Caco-2 (cell line): ENCODE measurements around the gene CDK14. TPM values are rescaled to one million over a fixed set of nuclear protein-coding genes. Genes with fewer than 3 reads are reported as not detected.

Experiments
- BruUV-seq: library from RNA; stranded (reverse); fragments of 400-500 nt; replicated peaks from 2 replicates; lab custom pipeline; 2021; lab: Mats Ljungman, UMichigan
- CTCF ChIA-PET: fragments of 300-600 bp; sonication (Branson Sonifier 250); formaldehyde crosslinking; loops from one replicate; lab custom pipeline; 2022; ENCODE audit warnings: antibody characterized with exemption; lab: Charles Lee
- POLR2A ChIA-PET: fragments of 300-600 bp; sonication (Branson Sonifier 250); formaldehyde crosslinking; loops from one replicate; lab custom pipeline; 2022; ENCODE audit warnings: antibody characterized with exemption; lab: Charles Lee
- DNase-seq, 2 experiments: peaks; one replicate each; pipeline versions ENCODE4 v3.0.0 to v3.0.0-alpha.2; 2020 to 2022
- H3K27me3 ChIP-seq: replicated peaks from 2 replicates; pipeline ENCODE4 v1.6.0; 2011; ENCODE audit warnings: low read length; ENCODE audit not compliant: control insufficient read depth, insufficient read depth
- H3K36me3 ChIP-seq: 2 replicates; pipeline ENCODE4 v1.5.1; 2011; ENCODE audit warnings: low read length; ENCODE audit not compliant: control insufficient read depth, insufficient read depth
- H3K4me1 ChIP-seq: fragments of 250-450 bp; sonication (Bioruptor Pico); 2 replicates; pipeline ENCODE4 v1.5.1; 2020; ENCODE audit warnings: mild to moderate bottlenecking
- H3K4me3 ChIP-seq: 2 replicates; pipeline ENCODE4 v1.5.1; 2011; ENCODE audit warnings: low read depth, mild to moderate bottlenecking, control low read depth, low read length
- H3K9me3 ChIP-seq: fragments of 250-450 bp; sonication (Bioruptor Pico); 2 replicates; pipeline ENCODE4 v1.5.1; 2020; ENCODE audit warnings: mild to moderate bottlenecking, moderate library complexity
- H3K27ac Mint-ChIP-seq: one replicate; pipeline ENCODE4 v1.8.0; 2022; ENCODE audit warnings: mixed read lengths; ENCODE audit not compliant: unreplicated experiment
- H3K27me3 Mint-ChIP-seq: one replicate; pipeline ENCODE4 v1.8.0; 2022; ENCODE audit warnings: mixed read lengths; ENCODE audit not compliant: insufficient read depth, unreplicated experiment
- H3K36me3 Mint-ChIP-seq: one replicate; pipeline ENCODE4 v1.8.0; 2022; ENCODE audit warnings: mild to moderate bottlenecking, mixed read lengths; ENCODE audit not compliant: insufficient read depth, unreplicated experiment
- H3K4me1 Mint-ChIP-seq: one replicate; pipeline ENCODE4 v1.8.0; 2022; ENCODE audit warnings: low read depth, mixed read lengths; ENCODE audit not compliant: unreplicated experiment
- H3K4me3 Mint-ChIP-seq: one replicate; pipeline ENCODE4 v1.8.0; 2022; ENCODE audit warnings: mild to moderate bottlenecking, moderate library complexity, mixed read lengths; ENCODE audit not compliant: unreplicated experiment
- H3K9me3 Mint-ChIP-seq: one replicate; pipeline ENCODE4 v1.8.0; 2022; ENCODE audit warnings: mixed read lengths; ENCODE audit not compliant: unreplicated experiment
- intact Hi-C: fragments of 100-400 bp; cut with micrococcal nuclease; formaldehyde crosslinking; loops from one replicate; pipeline ENCODE4 v1.10.0; 2022; ENCODE audit not compliant: unreplicated experiment
- total RNA-seq: library from RNA; stranded (reverse); gene quantifications from 2 replicates; pipeline ENCODE4 v1.2.3, GENCODE V29; 2022
- TF ChIP-seq, protein P1 (sequence below), 2 experiments: fragments of 200-600 bp in 1 of 2; IDR thresholded peaks; 1 replicate in 1 of 2; 2 replicates in 1 of 2; pipeline versions ENCODE4 v1.5.1 to v1.8.0; 2011 to 2022; ENCODE audit warnings: antibody characterized with exemption in 1 of 2, control low read depth in 1 of 2, inconsistent platforms in 1 of 2, low read depth in 1 of 2, low read length in 1 of 2, mild to moderate bottlenecking in 1 of 2, moderate library complexity in 1 of 2; ENCODE audit not compliant: insufficient read depth in 1 of 2, severe bottlenecking in 1 of 2, unreplicated experiment in 1 of 2

Gene CDK14
- total RNA-seq, 1 experiment from 2014 or later, result 18.2 TPM

DNA sequence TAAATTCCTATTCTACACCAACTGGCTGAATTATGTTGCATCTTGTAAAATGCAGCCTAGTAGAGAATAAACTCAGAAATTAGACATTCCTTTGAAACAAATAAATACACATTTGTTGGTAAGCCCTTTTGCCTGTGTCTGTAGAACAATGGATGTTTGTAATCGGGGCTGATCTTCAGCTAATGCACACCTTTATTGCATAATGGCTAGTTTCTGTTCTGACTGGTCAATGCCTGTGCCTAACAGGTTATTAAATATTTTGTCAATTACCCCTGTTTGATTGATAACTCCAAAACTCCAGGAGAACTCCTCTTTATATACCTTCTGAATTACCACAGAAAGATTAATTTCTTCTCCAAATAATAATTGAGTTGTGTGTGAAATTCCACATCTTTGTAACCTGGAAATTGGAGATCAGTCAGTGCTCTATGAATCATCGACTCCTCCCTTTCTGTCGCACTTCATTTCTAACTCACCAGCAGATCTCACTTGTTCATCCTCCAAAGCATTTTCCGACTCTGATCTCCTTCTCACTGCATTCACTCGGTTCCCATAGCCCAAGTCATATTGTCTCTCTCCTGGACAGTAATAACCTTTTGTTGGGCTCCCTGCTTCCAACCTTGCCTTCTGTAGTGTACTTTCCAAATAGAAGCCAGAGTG, 472.1 kb downstream of the CDK14 start:
- Mint-ChIP-seq H3K4me3 (no peak overlapping the region), H3K27me3 (no peaks in the 10 kb centered on the region), H3K4me1 (no peaks in the 10 kb centered on the region), H3K36me3 (no peaks in the 10 kb centered on the region), H3K9me3 (no peaks in the 10 kb centered on the region), H3K27ac (no peak overlapping the region)
- Histone ChIP-seq H3K4me3 (no peak overlapping the region), H3K9me3 (no peaks in the 10 kb centered on the region), H3K36me3 (no peaks in the 10 kb centered on the region), H3K27me3 (no peaks in the 10 kb centered on the region), H3K4me1 (no peaks in the 10 kb centered on the region)
- TF ChIP-seq, protein P1, sequence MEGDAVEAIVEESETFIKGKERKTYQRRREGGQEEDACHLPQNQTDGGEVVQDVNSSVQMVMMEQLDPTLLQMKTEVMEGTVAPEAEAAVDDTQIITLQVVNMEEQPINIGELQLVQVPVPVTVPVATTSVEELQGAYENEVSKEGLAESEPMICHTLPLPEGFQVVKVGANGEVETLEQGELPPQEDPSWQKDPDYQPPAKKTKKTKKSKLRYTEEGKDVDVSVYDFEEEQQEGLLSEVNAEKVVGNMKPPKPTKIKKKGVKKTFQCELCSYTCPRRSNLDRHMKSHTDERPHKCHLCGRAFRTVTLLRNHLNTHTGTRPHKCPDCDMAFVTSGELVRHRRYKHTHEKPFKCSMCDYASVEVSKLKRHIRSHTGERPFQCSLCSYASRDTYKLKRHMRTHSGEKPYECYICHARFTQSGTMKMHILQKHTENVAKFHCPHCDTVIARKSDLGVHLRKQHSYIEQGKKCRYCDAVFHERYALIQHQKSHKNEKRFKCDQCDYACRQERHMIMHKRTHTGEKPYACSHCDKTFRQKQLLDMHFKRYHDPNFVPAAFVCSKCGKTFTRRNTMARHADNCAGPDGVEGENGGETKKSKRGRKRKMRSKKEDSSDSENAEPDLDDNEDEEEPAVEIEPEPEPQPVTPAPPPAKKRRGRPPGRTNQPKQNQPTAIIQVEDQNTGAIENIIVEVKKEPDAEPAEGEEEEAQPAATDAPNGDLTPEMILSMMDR (IDR thresholded peaks at IDR 0.05; ENCODE audit: insufficient read depth in 1 of 2, low read depth in 1 of 2, low read length in 1 of 2, severe bottlenecking in 1 of 2, unreplicated experiment in 1 of 2), result no peak
- DNase-seq, result no peak
- intact Hi-C loops, result no loop called here
- BruUV-seq, result no TSS peak
- CTCF ChIA-PET, result no interaction called here
- POLR2A ChIA-PET, result no interaction called here

DNA sequence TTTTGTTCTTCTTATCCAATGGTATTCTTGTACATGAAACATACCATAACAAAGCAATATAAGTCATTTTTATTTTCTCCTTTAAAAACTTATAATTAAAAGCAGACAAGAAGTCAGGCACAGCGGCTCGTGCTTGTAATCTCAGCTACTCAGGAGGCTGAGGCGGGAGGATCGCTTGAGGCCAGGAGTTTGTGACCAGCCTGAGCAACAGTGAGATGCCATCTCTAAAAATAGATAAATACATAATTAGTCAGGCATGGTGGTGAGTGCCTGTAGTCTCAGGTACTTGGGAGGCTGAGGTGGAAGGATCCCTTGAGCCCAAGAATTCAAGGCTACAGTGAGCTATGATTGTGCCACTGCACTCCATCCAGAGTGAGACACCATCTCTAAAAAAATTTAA, 473.0 kb downstream of the CDK14 start:
- no peak for DNase-seq
- Histone ChIP-seq H3K9me3 (no peaks in the 10 kb centered on the region), H3K4me1 (no peaks in the 10 kb centered on the region), H3K4me3 (no peak overlapping the region), H3K36me3 (no peaks in the 10 kb centered on the region), H3K27me3 (no peaks in the 10 kb centered on the region)
- CTCF ChIA-PET, result no interaction called here
- Mint-ChIP-seq H3K36me3 (no peaks in the 10 kb centered on the region), H3K9me3 (no peaks in the 10 kb centered on the region), H3K4me3 (no peak overlapping the region), H3K27me3 (no peaks in the 10 kb centered on the region), H3K27ac (no peak overlapping the region), H3K4me1 (no peaks in the 10 kb centered on the region)
- BruUV-seq, result no TSS peak
- TF ChIP-seq, protein P1 (IDR thresholded peaks at IDR 0.05; ENCODE audit: insufficient read depth in 1 of 2, low read depth in 1 of 2, low read length in 1 of 2, severe bottlenecking in 1 of 2, unreplicated experiment in 1 of 2), result no peak
- intact Hi-C loops, result no loop called here
- POLR2A ChIA-PET, result no interaction called here

DNA sequence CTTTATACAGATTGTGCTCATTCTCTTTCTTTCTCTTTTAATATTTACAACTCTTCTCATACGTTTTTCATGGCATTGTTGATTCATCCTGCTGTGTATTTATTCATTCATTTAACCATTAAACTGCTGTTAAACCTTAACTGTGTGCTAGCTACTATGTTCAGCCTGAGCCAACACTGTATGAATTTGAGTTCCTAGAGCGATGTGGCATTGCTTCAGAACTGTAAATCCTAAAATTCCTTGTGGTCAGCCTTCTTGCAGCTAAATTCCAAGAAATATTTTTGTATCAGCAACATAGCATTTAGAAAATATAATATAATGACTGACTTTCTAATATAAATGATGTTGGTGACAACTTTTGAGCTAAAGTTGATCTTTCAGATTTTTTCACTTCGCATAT, 483.4 kb downstream of the CDK14 start:
- no TSS peak for BruUV-seq
- intact Hi-C loops, result no loop called here
- ChIA-PET POLR2A (no interaction called here), CTCF (no interaction called here)
- H3K27me3 Mint-ChIP-seq, result no peaks in the 10 kb centered on the region
- no peak overlapping the region for H3K4me3 ChIP-seq
- H3K27me3 ChIP-seq, result no peaks in the 10 kb centered on the region
- H3K36me3 ChIP-seq, result no peaks in the 10 kb centered on the region
- no peaks in the 10 kb centered on the region for H3K4me1 Mint-ChIP-seq
- no peaks in the 10 kb centered on the region for H3K4me1 ChIP-seq
- no peak overlapping the region for H3K27ac Mint-ChIP-seq
- no peaks in the 10 kb centered on the region for H3K36me3 Mint-ChIP-seq
- TF ChIP-seq, protein P1 (IDR thresholded peaks at IDR 0.05; ENCODE audit: insufficient read depth in 1 of 2, low read depth in 1 of 2, low read length in 1 of 2, severe bottlenecking in 1 of 2, unreplicated experiment in 1 of 2), result no peak
- peaks cover 1% of the 10 kb centered on the region; the same call in 1 of the 2 replicates for H3K9me3 ChIP-seq
- H3K4me3 Mint-ChIP-seq, result no peak overlapping the region
- H3K9me3 Mint-ChIP-seq, result no peaks in the 10 kb centered on the region
- DNase-seq, result no peak
